Erythroblast (primary cell): Measurements from ENCODE around the gene CFAP92.
"Not testable (repeated sequence)": the region's sequence is repeated elsewhere in the genome, so short reads cannot be mapped to it uniquely, and the experiment has no call there.

ENCODE experiments used
- DNase-seq, 2 experiments: peaks; one replicate each; lab custom pipeline; 2025; lab: John Stamatoyannopoulos, UW
- GATA1 ChIP-seq: IDR thresholded peaks from 2 replicates; pipeline ENCODE4 v1.6.1; 2011; ENCODE audit warnings: low read depth, mild to moderate bottlenecking, control low read depth, low read length, moderate library complexity
- POLR2A ChIP-seq: IDR thresholded peaks from 2 replicates; pipeline ENCODE4 v1.6.1; 2011; ENCODE audit warnings: mild to moderate bottlenecking, low read length

Gene CFAP92

GRCh38 chr3:128933922-128934253 lies 60.0 kb downstream of the CFAP92 start:
- TF ChIP-seq POLR2A = no peak
- no peak for TF ChIP-seq GATA1
- no peak for DNase-seq

DNA sequence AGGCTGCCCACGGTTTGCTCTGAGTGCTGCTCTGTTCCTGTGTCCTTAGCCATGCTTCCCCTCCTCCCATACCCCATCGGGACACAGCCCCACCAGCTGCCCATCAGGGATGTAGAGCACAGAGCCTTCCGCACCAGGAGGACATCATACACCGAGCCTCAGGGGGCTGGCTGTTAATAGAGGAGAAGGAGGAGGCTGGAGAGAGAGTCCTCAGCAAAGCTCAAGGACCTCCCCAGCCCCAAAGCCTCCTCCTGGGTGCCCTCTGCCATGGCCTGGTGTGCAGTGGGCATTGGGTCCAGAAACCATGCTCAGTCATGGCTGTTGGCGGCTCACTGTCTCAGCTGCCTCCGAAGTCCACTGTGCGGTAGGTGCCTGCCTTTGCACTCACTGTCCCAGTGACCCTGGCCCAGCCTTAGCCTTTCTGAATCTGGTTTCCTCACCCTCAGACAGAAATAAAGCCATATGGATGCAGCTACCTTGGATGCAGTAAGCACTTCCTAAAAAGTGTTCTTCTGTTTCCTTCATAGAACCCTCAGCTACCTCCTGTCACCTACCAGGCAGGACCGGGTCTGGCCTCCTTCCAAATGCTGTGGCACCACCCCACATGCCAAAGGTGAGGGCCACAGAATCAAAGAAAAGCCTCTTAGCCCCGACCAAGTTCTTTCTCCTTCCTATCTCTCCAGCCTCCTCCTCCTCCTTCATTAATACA lies 60.5 kb downstream of the CFAP92 start:
- TF ChIP-seq POLR2A (no peak), GATA1 (no peak)
- DNase-seq = no peak

GRCh38 chr3:128932516-128933212 lies 61.2 kb downstream of the CFAP92 start:
- DNase-seq = no peak
- TF ChIP-seq POLR2A (no peak), GATA1 (no peak)

GRCh38 chr3:128931046-128931445 lies 62.8 kb downstream of the CFAP92 start:
- TF ChIP-seq POLR2A (no peak), GATA1 (no peak)
- DNase-seq = no peak

- no peak for TF ChIP-seq GATA1
- no peak for TF ChIP-seq POLR2A
- DNase-seq = no peak
These were observed 64.5 kb downstream of the CFAP92 start for GRCh38 chr3:128929364-128929763.

GRCh38 chr3:128923986-128924385 lies 69.9 kb downstream of the CFAP92 start:
- not testable (repeated sequence) for DNase-seq

DNA sequence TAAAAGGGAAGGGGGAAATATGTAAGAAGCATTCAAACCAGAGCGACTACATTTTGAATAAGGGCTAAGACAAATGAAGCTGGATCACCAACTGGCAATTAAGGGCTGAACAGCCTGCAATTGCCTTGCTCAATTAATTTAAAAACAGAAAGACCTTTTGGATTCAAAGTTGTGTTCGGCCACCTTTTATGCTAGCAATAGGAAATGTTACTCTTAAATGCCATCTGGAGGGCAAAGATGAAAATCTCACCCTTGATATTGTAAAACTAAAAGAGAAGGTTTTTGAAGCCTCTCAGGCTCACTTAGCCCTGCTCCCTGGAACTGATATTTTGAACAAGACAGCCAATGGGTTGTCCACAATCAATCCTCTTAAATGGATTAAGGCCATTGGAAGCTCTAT lies 70.3 kb downstream of the CFAP92 start:
- TF ChIP-seq POLR2A (no peak), GATA1 (no peak)
- DNase-seq = no peak

GRCh38 chr3:128922804-128923459 lies 70.9 kb downstream of the CFAP92 start:
- no peak for DNase-seq
- TF ChIP-seq POLR2A (peak; percentile 12), GATA1 (no peak)

DNA sequence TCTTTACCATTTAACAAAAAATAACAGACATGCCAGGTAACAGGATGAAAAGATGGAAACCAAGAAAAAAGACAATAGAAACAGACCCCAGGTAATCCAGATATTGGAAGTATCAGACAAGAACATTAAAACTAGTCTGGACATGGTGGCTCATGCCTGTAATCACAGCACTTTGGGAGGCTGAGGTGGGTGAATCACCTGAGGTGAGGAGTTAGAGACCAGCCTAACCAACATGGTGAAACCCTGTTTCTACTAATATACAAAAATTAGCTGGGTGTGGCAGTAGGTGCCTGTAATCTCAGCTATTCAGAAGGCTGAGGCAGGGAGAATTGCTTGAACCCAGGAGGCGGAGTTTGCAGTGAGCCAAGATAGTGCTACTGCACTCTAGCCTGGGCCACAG lies 73.9 kb downstream of the CFAP92 start:
- TF ChIP-seq GATA1 (no peak), POLR2A (no peak)
- DNase-seq = no peak

DNA sequence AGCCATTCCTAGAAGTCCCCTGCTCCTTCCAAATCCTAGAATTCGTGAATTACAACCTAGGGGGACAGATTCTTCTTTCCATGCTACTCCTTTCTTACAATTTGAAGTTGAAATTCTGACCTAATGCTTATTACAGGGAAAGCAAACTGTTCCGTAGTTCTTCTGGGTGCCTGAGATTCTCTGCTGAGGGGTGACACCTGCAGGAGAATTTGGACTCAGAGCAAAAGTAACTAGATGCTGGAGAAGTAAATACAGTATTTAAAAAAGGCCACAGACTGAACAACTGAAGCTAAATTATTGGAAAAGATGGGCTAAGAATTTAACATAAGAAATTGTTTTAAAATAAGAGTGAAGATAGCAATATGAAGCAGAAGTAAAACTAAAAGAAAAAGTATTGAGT lies 76.6 kb downstream of the CFAP92 start:
- no peak for TF ChIP-seq GATA1
- TF ChIP-seq POLR2A = no peak
- DNase-seq = no peak

DNA sequence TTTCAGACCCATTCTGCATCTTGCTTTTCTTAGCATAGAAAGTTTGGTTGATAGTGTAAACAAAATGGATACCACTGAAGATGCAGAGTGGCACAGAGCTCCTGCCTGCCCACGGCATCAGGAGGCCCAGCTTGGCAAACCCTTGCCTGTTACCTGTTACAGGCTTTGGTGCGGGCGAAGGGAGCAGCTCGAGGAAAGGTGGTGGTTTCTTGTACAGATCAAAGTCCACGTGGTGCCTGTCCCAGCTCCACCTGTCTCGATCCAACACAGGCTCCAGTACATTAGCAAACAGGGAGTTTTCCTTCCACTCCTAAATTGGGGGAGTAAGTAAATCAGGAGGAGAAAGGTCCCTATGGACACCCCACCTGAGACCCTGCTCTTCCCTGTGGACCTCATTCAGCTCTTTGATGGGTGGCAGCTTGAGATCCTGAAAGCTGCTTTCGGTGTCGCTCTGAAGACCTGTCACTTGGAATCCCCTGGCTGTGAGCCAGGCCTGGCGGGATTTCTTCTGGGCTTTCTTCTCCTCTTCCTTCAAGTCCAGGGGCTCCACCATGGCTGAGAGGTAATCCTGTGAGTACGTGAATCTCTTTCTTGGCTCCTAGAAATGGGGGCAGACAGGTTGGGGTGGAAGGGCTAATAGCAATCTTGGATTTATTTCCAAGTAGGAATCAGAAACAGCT lies 78.8 kb downstream of the CFAP92 start:
- no peak for DNase-seq
- TF ChIP-seq GATA1 (no peak), POLR2A (no peak)

DNA sequence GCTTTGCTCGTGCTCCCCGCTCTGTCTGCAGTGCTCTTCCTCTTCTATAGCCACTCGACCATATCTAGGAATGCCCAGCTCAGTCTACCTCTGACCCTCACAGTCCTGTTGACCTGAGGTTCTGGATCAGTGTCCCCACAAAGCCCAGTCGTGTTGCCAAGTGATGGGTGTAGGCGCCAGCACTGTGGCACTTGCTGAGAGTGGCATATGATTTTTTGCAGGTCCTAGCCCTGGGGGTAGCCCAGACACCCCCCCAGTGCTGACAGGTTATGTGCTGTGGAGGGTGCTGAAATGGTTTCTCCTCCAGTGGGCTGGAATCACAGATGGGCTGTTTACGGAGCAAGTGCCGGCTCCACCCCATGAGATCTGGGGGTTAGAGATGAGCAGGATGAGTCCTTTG lies 82.0 kb downstream of the CFAP92 start:
- DNase-seq = no peak

GRCh38 chr3:128910006-128910405 lies 83.9 kb downstream of the CFAP92 start:
- TF ChIP-seq GATA1 (no peak), POLR2A (no peak)
- no peak for DNase-seq

More for the DNA sequence above, 82.0 kb downstream of the CFAP92 start:
- TF ChIP-seq GATA1 = no peak
- TF ChIP-seq POLR2A = no peak

DNA sequence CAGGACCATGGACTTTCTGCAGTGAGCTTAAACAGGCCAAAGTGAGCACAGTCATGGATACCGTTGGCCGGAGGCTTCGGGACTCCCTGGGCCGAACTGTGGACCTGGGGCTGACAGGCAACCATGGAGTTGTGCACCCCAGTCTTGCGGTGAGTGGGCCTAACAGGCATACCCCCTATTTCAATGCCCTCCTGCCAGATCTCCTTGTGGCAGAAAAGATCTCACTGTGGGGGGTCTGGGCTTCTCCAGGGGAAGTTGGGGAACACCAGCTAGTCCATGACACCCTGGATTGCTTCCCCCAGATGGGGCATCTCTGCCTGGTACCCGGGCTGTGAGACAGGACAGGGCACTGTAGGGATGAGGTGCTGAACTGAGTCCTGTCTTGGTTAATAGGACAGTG lies 84.9 kb downstream of the CFAP92 start:
- no peak for DNase-seq
- TF ChIP-seq POLR2A = no peak
